Measurements from ENCODE around the gene PRKCA. TPM values are rescaled to one million over a fixed set of nuclear protein-coding genes. Genes with fewer than 3 reads are reported as not detected.

PRKCA gene
- total and polyA plus RNA-seq, 12 donors, result 1.6 to 27.6 (median 10.5) TPM

DNA sequence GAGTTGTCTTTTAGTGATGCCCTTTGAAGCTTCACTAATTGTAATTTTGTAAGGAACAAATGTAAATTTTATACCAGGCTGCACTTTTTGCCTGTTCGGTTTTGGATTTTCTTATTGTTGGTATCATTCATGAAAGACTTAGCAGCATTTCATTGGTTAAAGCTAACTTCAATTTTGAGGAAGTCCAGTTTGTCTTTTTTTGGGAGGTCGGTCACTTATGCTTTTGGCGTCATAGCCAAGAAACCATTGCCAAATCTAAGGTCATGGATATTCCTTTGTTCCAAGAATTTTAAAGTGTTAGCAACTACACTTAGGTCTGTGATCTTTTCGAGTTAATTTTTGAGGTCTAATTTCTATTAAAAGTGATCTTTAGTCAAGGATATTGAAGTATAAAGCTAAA is 77.1 kb downstream of the PRKCA start:
- TF ChIP-seq CTCF (IDR thresholded peaks at IDR 0.05), result no peak
- Histone ChIP-seq H3K9me3 (no peaks in the 10 kb centered on the region), H3K4me1 (peaks cover 0 to 17% (median 0%) of the 10 kb centered on the region in 9 donors), H3K4me3 (no peak overlapping the region), H3K27me3 (no peaks in the 10 kb centered on the region), H3K36me3 (no peaks in the 10 kb centered on the region), H3K27ac (no peak overlapping the region)
- WGBS, 2 donors, result 39 to 46% methylated on average over 4 of the region's 4 CpGs
- intact Hi-C loops (cut with DNase I), result no loop called here
- DNase-seq (no peak), ATAC-seq (no peak)

GRCh38 chr17:66379996-66380395 is 77.6 kb downstream of the PRKCA start:
- Histone ChIP-seq H3K27ac (no peak overlapping the region), H3K36me3 (no peaks in the 10 kb centered on the region), H3K4me1 (peaks cover 0 to 15% (median 0%) of the 10 kb centered on the region in 9 donors), H3K9me3 (no peaks in the 10 kb centered on the region), H3K4me3 (no peak overlapping the region), H3K27me3 (no peaks in the 10 kb centered on the region)
- 68 to 75% methylated on average over 2 of the region's 2 CpGs for WGBS, 2 donors
- DNase-seq (no peak), ATAC-seq (no peak)
- intact Hi-C loops (cut with DNase I), result loop anchor here in 1 of 10 donors (10.0 kb wide), 1 partner anchor 55 kb away; no protein-coding TSS in a partner anchor
- no peak for TF ChIP-seq CTCF (IDR thresholded peaks at IDR 0.05)

- Histone ChIP-seq H3K9me3 (no peaks in the 10 kb centered on the region), H3K4me3 (no peak overlapping the region), H3K27ac (no peak overlapping the region), H3K4me1 (peaks cover 0 to 19% (median 0%) of the 10 kb centered on the region in 9 donors), H3K36me3 (no peaks in the 10 kb centered on the region), H3K27me3 (no peaks in the 10 kb centered on the region)
- intact Hi-C loops (cut with DNase I), result loop anchor here in 1 of 10 donors (10.0 kb wide), 1 partner anchor 57 kb away; no protein-coding TSS in a partner anchor
- no peak for TF ChIP-seq CTCF (IDR thresholded peaks at IDR 0.05)
- no peak for DNase-seq
- no peak for ATAC-seq
- WGBS, 2 donors, result 89 to 94% methylated on average over 4 of the region's 4 CpGs
Observed at GRCh38 chr17:66381701-66382362, 79.4 kb downstream of the PRKCA start.

DNA sequence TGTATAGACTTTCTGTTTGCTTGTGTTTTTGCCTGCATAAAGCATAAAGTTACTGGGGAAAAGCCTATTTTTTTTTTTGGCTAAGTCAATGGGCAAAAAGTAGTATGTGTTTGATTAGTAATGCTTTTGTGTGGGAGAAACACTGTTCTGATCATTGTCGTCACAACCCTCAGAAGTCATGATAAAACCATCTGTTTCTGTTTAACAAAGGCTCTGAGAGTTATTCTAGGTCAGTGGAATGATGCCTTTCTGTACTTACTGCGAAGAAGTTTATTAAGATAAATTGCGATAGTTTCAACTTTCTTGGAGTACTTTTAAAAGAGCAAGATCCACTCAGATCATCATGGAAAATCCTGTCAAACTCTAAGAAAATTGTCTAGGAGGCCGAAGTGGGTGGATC is 80.9 kb downstream of the PRKCA start:
- no peaks in the 10 kb centered on the region for H3K9me3 ChIP-seq
- H3K27ac ChIP-seq, result no peak overlapping the region
- TF ChIP-seq CTCF (IDR thresholded peaks at IDR 0.05), result no peak
- H3K4me3 ChIP-seq, result no peak overlapping the region
- ATAC-seq, result peak in 5 of 8 donors; percentile 29 to 70 (median 48)
- peaks cover 0 to 21% (median 0%) of the 10 kb centered on the region in 9 donors for H3K4me1 ChIP-seq
- 67 to 75% methylated on average over 4 of the region's 4 CpGs for WGBS, 2 donors
- no peak for DNase-seq
- H3K36me3 ChIP-seq, result no peaks in the 10 kb centered on the region
- intact Hi-C loops (cut with DNase I), result loop anchor here in 1 of 10 donors (10.0 kb wide), 1 partner anchor 59 kb away; no protein-coding TSS in a partner anchor
- H3K27me3 ChIP-seq, result no peaks in the 10 kb centered on the region

Data from heart right ventricle (tissue), 16 donors.